IPS-15b (cell line): Measurements from ENCODE around the gene RELN.

ENCODE experiments used
- H3K27me3 ChIP-seq: one replicate; pipeline ENCODE4 v1.6.1; 2013; ENCODE audit warnings: low read length; ENCODE audit not compliant: control insufficient read depth, insufficient read depth
- H3K36me3 ChIP-seq: one replicate; pipeline ENCODE4 v1.6.1; 2013; ENCODE audit warnings: low read length; ENCODE audit not compliant: control insufficient read depth, insufficient read depth
- H3K4me1 ChIP-seq: one replicate; pipeline ENCODE4 v1.6.1; 2013; ENCODE audit warnings: mild to moderate bottlenecking, low read length; ENCODE audit not compliant: control insufficient read depth, insufficient read depth
- H3K4me3 ChIP-seq: one replicate; pipeline ENCODE4 v1.5.1; 2013; ENCODE audit warnings: low read depth, low read length
- H3K9ac ChIP-seq: one replicate; pipeline ENCODE4 v1.6.1; 2013; ENCODE audit warnings: low read depth, mild to moderate bottlenecking, low read length
- H3K9me3 ChIP-seq: one replicate; pipeline ENCODE4 v1.6.1; 2013; ENCODE audit warnings: mild to moderate bottlenecking, low read length; ENCODE audit not compliant: control insufficient read depth, insufficient read depth

RELN gene

DNA sequence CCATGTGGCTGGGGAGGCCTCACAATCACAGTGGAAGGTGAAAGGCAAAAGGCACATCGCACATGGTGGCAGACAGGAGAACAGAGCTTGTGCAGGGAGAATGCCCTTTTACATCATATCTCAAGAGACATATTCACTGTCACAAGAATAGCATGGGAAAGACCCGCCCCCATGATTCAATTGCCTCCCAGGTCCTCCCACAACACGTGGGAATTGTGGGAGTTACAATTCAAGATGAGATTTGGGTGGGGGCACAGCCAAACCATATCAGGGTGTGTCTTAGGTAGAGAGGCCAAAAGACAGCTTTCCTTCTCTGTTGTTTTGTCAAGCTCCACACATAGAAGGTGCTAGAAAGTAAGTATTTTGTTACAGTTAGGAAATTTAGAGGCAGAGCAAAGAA, 522.6 kb downstream of the RELN start:
- Histone ChIP-seq H3K9me3 (no peaks in the 10 kb centered on the region), H3K4me1 (no peaks in the 10 kb centered on the region), H3K27me3 (no peaks in the 10 kb centered on the region), H3K36me3 (no peaks in the 10 kb centered on the region), H3K9ac (no peak overlapping the region), H3K4me3 (no peak overlapping the region)

DNA sequence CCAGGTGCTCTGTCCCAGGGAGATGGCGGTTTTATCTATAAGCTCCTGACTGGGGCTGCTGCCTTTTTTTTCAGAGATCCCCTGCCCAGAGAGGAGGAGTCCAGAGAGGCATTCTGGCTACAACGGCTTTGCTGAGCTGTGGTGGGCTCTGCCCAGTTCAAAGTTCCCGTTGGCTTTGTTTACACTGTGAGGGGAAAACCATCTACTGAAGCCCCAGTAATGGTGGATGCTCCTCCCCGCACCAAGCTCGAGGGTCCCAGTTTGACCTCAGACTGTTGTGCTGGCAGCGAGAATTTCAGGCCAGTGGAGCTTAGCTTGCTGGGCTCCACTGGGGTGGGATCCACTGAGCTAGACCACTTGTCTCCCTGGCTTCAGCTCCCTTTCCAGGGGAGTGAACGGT, 527.1 kb downstream of the RELN start:
- no peak overlapping the region for H3K9ac ChIP-seq
- no peaks in the 10 kb centered on the region for H3K4me1 ChIP-seq
- no peaks in the 10 kb centered on the region for H3K9me3 ChIP-seq
- no peaks in the 10 kb centered on the region for H3K36me3 ChIP-seq
- H3K4me3 ChIP-seq = no peak overlapping the region
- H3K27me3 ChIP-seq = no peaks in the 10 kb centered on the region

DNA sequence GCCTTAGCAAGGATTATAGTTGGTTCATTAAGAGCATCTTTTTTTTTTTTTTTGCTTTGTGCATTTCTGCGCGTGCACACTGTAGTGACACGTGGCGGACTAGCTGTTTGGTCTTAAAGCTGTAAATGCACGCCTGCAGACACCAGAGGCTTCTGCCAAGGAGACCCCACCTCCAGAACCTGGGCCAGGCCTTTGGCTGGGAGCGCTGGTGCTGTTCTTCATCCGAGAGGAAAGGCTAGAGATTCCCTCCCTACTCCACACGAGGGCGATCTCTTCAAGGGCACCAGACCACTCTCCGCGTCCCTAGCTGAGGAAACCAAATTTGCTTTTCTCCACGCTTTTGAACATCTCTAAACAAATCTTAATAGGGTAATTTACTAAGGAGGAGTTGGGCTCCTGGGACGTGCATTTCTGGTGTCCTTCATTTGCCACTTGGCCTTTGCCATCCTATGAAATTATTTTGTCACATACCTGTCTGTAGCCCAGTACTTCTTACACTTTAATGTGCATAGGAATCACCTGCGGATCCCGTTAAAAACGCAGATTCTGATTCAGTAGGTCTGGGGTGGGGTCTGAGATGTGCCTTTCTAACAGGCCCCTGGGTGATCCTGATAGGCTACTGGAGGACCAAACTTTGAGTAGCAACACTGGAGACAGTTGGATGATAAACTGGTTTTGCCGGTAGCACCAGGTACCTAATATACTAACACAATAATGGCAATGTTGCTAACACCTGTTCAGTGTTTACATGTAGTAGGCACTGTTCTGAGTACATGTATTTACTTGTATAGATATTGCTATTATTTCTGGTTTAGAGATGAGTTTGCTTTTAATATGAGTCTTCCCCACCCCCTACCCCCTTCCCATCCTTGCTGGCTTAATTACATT, 542.1 kb downstream of the RELN start:
- Histone ChIP-seq H3K4me1 (no peaks in the 10 kb centered on the region), H3K9ac (no peak overlapping the region), H3K36me3 (no peaks in the 10 kb centered on the region), H3K9me3 (no peaks in the 10 kb centered on the region), H3K27me3 (peaks cover 51% of the 10 kb centered on the region), H3K4me3 (peak overlapping the region; percentile 14)

DNA sequence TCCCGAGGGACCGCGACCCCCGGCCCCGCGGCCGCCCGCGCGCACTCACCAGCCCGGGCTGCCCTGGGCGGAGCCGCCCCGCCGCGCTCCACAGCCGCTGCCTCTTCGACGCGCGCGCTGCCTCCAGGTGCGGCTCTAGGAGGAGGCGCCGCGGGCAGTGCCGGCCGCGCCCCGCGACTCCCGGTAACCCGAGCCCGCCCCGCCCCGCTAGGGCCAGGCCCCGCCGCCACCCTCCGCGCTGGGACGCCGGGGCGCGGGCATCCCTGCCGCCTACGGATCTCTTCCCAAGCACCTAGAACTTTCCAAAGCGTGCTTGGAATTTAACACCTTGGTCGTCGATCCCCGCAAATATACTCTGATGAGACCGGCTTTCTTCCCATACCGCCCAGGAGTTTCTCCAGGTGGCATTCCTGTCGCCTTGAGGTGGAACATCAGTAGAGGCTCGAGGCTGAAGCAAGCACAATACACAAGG, 543.4 kb downstream of the RELN start, which contains the start of gene SLC26A5:
TSS of gene SLC26A5 (minus strand) at position 159 of the 472 bp plus-strand sequence. CDS start 24,693 bp downstream, outside the sequence.
- Histone ChIP-seq H3K4me1 (no peaks in the 10 kb centered on the region), H3K4me3 (peak within 1 kb of the TSS; percentile 72), H3K27me3 (peaks cover 51% of the 10 kb centered on the region), H3K9ac (no peak within 1 kb of the TSS), H3K9me3 (no peaks in the 10 kb centered on the region), H3K36me3 (no peaks in the 10 kb centered on the region)

DNA sequence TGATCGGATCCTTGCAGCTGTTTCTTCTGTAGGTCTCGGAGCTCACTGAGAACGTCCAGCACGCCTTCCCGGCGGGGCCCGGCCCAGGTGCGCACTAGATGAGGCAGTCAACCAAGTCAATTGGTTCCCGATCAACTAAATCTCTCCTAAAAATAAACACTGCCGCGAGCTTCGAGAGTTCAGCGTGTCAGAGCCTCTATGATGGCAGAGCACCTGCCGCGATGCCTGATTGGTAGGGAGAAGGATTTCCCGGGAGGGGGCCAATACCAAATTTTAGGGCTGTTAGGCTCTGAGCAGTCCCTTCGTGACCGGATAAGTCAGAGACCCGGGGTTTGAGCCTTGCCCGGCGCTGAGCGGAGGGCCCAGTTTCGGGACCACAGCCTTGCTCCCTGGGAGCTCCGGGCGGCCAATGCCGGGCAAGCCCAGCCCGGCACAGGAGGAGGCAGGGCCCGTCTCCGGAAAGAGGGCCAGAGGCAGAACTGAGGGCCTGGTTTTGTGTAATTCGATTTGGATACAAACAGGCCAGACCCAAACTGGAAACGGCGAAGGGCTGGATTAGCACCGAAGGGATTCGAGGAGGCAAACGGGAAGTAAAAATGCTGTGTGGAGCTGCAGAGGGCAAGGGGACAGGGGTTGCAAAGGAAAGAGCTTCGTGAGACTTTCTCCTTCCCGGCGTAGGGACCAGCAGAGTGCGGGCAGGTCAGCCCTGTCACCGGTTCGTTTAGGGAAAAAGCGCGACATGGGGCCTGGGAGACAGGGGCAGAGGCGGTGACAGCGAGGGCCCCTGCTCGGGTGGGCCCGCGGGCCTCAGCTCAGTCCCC, 544.0 kb downstream of the RELN start:
- Histone ChIP-seq H3K4me1 (no peaks in the 10 kb centered on the region), H3K36me3 (no peaks in the 10 kb centered on the region), H3K4me3 (peak overlapping the region; percentile 72), H3K9me3 (no peaks in the 10 kb centered on the region), H3K27me3 (peaks cover 51% of the 10 kb centered on the region), H3K9ac (no peak overlapping the region)

DNA sequence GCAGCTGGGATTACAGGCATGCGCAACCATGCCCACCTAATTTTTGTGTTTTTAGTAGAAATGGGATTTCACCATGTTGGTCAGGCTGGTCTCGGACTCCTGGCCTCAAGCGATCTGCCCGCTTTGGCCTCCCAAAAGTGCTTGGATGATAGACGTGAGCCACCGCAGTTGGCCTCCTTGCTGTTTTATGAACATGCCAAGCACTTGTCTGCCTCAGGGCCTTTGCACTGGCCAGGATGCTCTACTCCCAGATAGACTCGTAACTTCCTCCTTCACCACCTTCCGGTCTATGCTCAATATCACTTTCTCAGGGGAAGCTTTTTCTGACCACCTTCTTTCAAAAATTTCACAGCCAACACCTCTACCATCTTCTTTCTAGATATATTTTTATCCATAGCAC, 549.8 kb downstream of the RELN start:
- Histone ChIP-seq H3K4me3 (no peak overlapping the region), H3K27me3 (peaks cover 20% of the 10 kb centered on the region), H3K4me1 (no peaks in the 10 kb centered on the region), H3K9ac (no peak overlapping the region), H3K36me3 (no peaks in the 10 kb centered on the region), H3K9me3 (no peaks in the 10 kb centered on the region)

DNA sequence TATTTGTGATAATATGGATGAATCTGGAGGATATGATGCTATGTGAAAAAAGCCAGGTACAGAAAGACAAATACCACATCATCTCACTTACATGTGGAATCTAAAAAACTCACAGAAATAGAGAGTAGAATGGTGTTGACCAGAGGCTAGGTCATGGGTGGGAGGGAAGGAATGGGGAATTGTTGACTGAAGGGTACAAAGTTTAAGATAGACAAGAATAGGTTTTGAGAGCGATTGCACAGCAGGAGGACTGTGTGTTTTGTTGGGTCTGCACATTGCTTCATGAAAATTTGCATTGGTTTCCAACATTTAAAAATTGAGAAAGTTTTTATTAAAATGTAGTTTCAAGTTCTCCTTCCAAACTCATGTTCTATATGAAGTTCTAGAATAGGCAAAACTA, 551.8 kb downstream of the RELN start:
- H3K4me1 ChIP-seq = no peaks in the 10 kb centered on the region
- no peaks in the 10 kb centered on the region for H3K36me3 ChIP-seq
- H3K4me3 ChIP-seq = no peak overlapping the region
- no peak overlapping the region for H3K9ac ChIP-seq
- H3K9me3 ChIP-seq = no peaks in the 10 kb centered on the region
- peaks cover under 1% of the 10 kb centered on the region for H3K27me3 ChIP-seq

DNA sequence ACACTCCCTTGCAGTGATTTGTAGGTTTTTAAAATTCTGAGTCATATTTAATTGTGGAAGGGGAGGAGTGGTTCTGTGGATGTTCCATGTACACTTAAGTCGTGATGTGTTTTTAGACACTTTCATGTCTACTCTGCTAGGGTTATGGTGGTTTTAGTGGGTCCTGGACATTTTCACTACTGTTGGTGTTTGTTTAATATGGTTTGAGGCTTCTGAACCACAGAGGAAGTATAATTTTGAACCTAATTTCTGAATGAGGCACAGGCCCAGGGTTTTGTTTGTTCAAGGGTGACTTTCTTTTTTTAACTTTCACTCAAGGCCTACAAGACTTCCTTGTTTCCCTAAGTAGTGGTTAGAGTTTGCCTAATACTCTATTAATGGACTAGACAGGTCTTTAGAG, 556.7 kb downstream of the RELN start:
- H3K9ac ChIP-seq = no peak overlapping the region
- no peaks in the 10 kb centered on the region for H3K4me1 ChIP-seq
- H3K36me3 ChIP-seq = no peaks in the 10 kb centered on the region
- H3K4me3 ChIP-seq = no peak overlapping the region
- H3K27me3 ChIP-seq = no peaks in the 10 kb centered on the region
- no peaks in the 10 kb centered on the region for H3K9me3 ChIP-seq

DNA sequence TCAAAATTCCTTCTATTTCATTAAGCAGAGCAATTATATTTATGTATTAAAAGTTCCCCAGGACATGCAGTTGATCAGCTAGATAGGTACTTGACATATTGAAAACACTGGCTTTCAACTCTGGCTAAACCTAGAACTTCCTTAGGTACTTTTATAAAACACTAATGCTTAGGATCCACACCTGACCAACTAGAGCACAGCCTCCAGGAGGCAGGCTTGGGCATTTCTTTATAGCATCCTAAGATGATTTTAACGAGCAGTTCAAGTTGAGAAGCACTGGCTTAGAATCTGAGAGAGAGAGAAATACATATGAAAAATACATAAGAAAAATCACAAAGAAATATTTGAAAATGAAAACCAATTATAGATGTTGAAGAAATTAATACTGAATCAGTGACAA, 564.3 kb downstream of the RELN start:
- Histone ChIP-seq H3K9ac (no peak overlapping the region), H3K4me3 (no peak overlapping the region), H3K4me1 (no peaks in the 10 kb centered on the region), H3K36me3 (no peaks in the 10 kb centered on the region), H3K27me3 (no peaks in the 10 kb centered on the region), H3K9me3 (no peaks in the 10 kb centered on the region)

DNA sequence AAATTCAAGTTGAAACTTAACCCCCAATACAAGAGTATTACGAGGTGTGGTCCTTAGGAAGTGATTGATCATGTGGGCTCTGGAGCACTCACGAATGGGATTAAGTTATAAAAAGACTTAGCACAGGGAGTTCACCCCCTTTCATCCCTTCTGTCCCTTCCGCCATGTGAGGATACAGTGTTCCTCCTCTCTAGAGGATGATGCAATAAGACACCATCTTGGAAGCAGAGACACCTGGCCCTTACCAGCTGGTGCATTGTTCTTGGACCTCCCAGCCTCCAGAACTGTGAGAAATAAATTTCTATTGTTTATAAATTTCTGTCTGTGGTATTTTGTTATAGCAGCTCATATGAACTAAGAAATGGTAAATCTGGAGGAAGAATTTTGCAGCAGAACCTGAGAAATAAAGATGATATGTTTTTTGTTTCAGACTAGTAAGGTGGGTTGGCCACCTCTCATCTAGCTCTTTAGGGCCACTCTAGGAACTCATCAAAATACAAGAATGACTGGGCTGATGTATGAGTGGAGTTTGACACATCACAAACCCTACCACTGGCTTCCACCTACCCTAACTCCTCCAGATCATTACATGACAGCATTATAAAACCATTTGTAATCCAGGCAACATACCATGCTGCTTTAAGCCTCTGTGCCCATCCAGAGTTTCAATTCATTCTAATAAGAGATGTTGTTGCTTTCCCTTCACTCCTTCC, 565.8 kb downstream of the RELN start:
- H3K4me1 ChIP-seq = no peaks in the 10 kb centered on the region
- H3K9ac ChIP-seq = no peak overlapping the region
- H3K27me3 ChIP-seq = no peaks in the 10 kb centered on the region
- H3K36me3 ChIP-seq = no peaks in the 10 kb centered on the region
- H3K9me3 ChIP-seq = no peaks in the 10 kb centered on the region
- H3K4me3 ChIP-seq = no peak overlapping the region
